IMR-90 (cell line): Measurements from ENCODE around the gene KIAA0232. TPM values are rescaled to one million over a fixed set of nuclear protein-coding genes. Genes with fewer than 3 reads are reported as not detected.

Experiments used
- ATAC-seq: fragments of 200-7000 bp; cut with Tn5 transposase; 2 replicates; pipeline ENCODE4 v1.9.1; 2020; ENCODE audit warnings: low read depth, mild to moderate bottlenecking, moderate library complexity
- BruUV-seq: library from RNA; stranded (reverse); fragments of 400-500 nt; replicated peaks from 2 replicates; lab custom pipeline; 2021; lab: Mats Ljungman, UMichigan
- CTCF ChIA-PET: fragments of 300-600 bp; formaldehyde crosslinking; extraction: SDS; loops from one replicate; lab custom pipeline; 2021; ENCODE audit warnings: antibody characterized with exemption; lab: Yijun Ruan, JAX
- POLR2A ChIA-PET: fragments of 300-600 bp; sonication (Branson Sonifier 250); formaldehyde crosslinking; loops from one replicate; lab custom pipeline; 2022; ENCODE audit warnings: antibody characterized with exemption; ENCODE audit not compliant: unreplicated experiment; lab: Charles Lee
- DNase-seq: peaks from one replicate; pipeline ENCODE4 v3.0.0; 2013
- H2AFZ ChIP-seq: replicated peaks from 2 replicates; pipeline ENCODE3; 2013; ENCODE audit warnings: low read length, mild to moderate bottlenecking; ENCODE audit not compliant: poor library complexity
- H2AK5ac ChIP-seq: 2 replicates; pipeline ENCODE4 v1.6.1; 2013; ENCODE audit warnings: low read depth, low read length, inconsistent platforms
- H2AK9ac ChIP-seq: replicated peaks from 2 replicates; pipeline ENCODE3; 2013; ENCODE audit warnings: mild to moderate bottlenecking, low read depth, low read length, moderate library complexity; ENCODE audit not compliant: poor library complexity
- H2BK120ac ChIP-seq: 2 replicates; pipeline ENCODE4 v1.6.1; 2013; ENCODE audit warnings: low read depth, low read length, inconsistent platforms
- H2BK15ac ChIP-seq: 3 replicates; pipeline ENCODE4 v1.6.1; 2013; ENCODE audit warnings: low read depth, low read length, inconsistent platforms
- H2BK20ac ChIP-seq: 2 replicates; pipeline ENCODE4 v1.6.1; 2013; ENCODE audit warnings: low read depth, mild to moderate bottlenecking, inconsistent platforms, low read length, moderate library complexity
- H2BK5ac ChIP-seq: 2 replicates; pipeline ENCODE4 v1.6.1; 2013; ENCODE audit warnings: mild to moderate bottlenecking, low read depth, low read length, inconsistent platforms; ENCODE audit not compliant: poor library complexity, severe bottlenecking
- H3K14ac ChIP-seq: replicated peaks from 2 replicates; pipeline ENCODE4 v1.6.1; 2013; ENCODE audit warnings: low read depth, low read length, inconsistent platforms
- H3K18ac ChIP-seq: 2 replicates; pipeline ENCODE4 v1.6.1; 2013; ENCODE audit warnings: low read depth, low read length, control low read depth
- H3K23ac ChIP-seq: 2 replicates; pipeline ENCODE4 v1.6.1; 2013; ENCODE audit warnings: low read depth, low read length, inconsistent platforms
- H3K27ac ChIP-seq: 2 replicates; pipeline ENCODE4 v1.5.1; 2013; ENCODE audit warnings: mild to moderate bottlenecking, control low read depth, low read length; ENCODE audit not compliant: insufficient read depth
- H3K27me3 ChIP-seq: 2 replicates; pipeline ENCODE4 v1.6.1; 2013; ENCODE audit warnings: low read length; ENCODE audit not compliant: control insufficient read depth, insufficient read depth
- H3K36me3 ChIP-seq: 2 replicates; pipeline ENCODE4 v1.6.1; 2013; ENCODE audit warnings: low read length, mixed read lengths; ENCODE audit not compliant: control insufficient read depth, insufficient read depth
- H3K4ac ChIP-seq: 2 replicates; pipeline ENCODE4 v1.6.1; 2013; ENCODE audit warnings: low read depth, low read length, inconsistent platforms
- H3K4me1 ChIP-seq: 2 replicates; pipeline ENCODE4 v1.6.1; 2013; ENCODE audit warnings: low read length, mixed read lengths; ENCODE audit not compliant: control insufficient read depth, insufficient read depth
- H3K4me2 ChIP-seq: 2 replicates; pipeline ENCODE4 v1.6.1; 2013; ENCODE audit warnings: low read depth, mild to moderate bottlenecking, control low read depth, low read length, moderate library complexity
- H3K4me3 ChIP-seq: 2 replicates; pipeline ENCODE4 v1.5.1; 2013; ENCODE audit warnings: low read depth, mild to moderate bottlenecking, control low read depth, low read length, moderate library complexity; ENCODE audit not compliant: insufficient read depth
- H3K56ac ChIP-seq: 2 replicates; pipeline ENCODE4 v1.6.1; 2013; ENCODE audit warnings: low read length, inconsistent platforms; ENCODE audit not compliant: insufficient read depth; ENCODE audit errors: extremely low read depth
- H3K79me1 ChIP-seq, 2 experiments: 2 replicates each; pipeline ENCODE4 v1.6.1; 2013; ENCODE audit warnings: low read length in 2 of 2, inconsistent platforms in 1 of 2, low read depth in 1 of 2
- H3K9ac ChIP-seq: 2 replicates; pipeline ENCODE4 v1.6.1; 2013; ENCODE audit warnings: low read depth, low read length, control low read depth
- H3K9me1 ChIP-seq: 2 replicates; pipeline ENCODE4 v1.6.1; 2013; ENCODE audit warnings: low read length, inconsistent platforms; ENCODE audit not compliant: insufficient read depth
- H3K9me3 ChIP-seq: 2 replicates; pipeline ENCODE4 v1.6.1; 2013; ENCODE audit warnings: low read length; ENCODE audit not compliant: control insufficient read depth, insufficient read depth
- H4K20me1 ChIP-seq: 2 replicates; pipeline ENCODE4 v1.6.1; 2013; ENCODE audit warnings: low read length, inconsistent platforms; ENCODE audit not compliant: insufficient read depth
- H4K5ac ChIP-seq: 2 replicates; pipeline ENCODE4 v1.6.1; 2013; ENCODE audit warnings: mild to moderate bottlenecking, low read depth, low read length, control low read depth
- H4K8ac ChIP-seq, 2 experiments: 2 replicates each; pipeline ENCODE4 v1.6.1; 2013; ENCODE audit warnings: low read depth in 2 of 2, low read length in 2 of 2, control low read depth in 1 of 2, inconsistent platforms in 1 of 2
- H4K91ac ChIP-seq: 2 replicates; pipeline ENCODE4 v1.6.1; 2013; ENCODE audit warnings: low read depth, low read length, inconsistent platforms; ENCODE audit not compliant: insufficient read depth
- BHLHE40 ChIP-seq: fragments of 150-350 bp; IDR thresholded peaks from 2 replicates; pipeline ENCODE4 v1.6.1; 2016; ENCODE audit warnings: mild to moderate bottlenecking, low read depth, low read length
- FOS ChIP-seq: fragments of 150-350 bp; IDR thresholded peaks from 2 replicates; pipeline ENCODE4 v1.6.1; 2016; ENCODE audit warnings: low read depth, low read length
- MAZ ChIP-seq: IDR thresholded peaks from 2 replicates; pipeline ENCODE4 v1.6.1; 2012; ENCODE audit warnings: low read depth, mild to moderate bottlenecking, low read length, improper control_type of control experiment, moderate library complexity, borderline replicate concordance
- NFE2L2 ChIP-seq: fragments of 150-350 bp; IDR thresholded peaks from 2 replicates; pipeline ENCODE4 v1.6.1; 2016; ENCODE audit warnings: low read depth, mild to moderate bottlenecking, low read length
- WGBS, 2 experiments: methylation state at CpG; one replicate each; pipeline versions ENCODE4 v1.1.5 to v1.1.7; 2013; ENCODE audit warnings: missing lambda C conversion rate in 2 of 2; ENCODE audit not compliant: insufficient read length in 1 of 2; ENCODE audit errors: extremely low coverage in 2 of 2; 5-methylcytosine and 5-hydroxymethylcytosine counted together
- dilution Hi-C: fragments of 300-500 bp; cut with HindIII; formaldehyde crosslinking; loops from one replicate; pipeline ENCODE4 v1.14.3; 2018; ENCODE audit warnings: low sequenced_read_pairs; ENCODE audit not compliant: unreplicated experiment
- in situ Hi-C: fragments of 300-500 bp; cut with MboI; formaldehyde crosslinking; loops from 3 replicates; pipeline ENCODE4 v1.14.3; 2019; ENCODE audit warnings: low sequenced_read_pairs, inconsistent platforms, mixed read lengths
- intact Hi-C: fragments of 100-400 bp; cut with micrococcal nuclease; formaldehyde crosslinking; loops from 2 replicates; pipeline ENCODE4 v1.10.0; 2022
- polyA plus RNA-seq, 3 experiments: library from polyadenylated mRNA; depleted of rRNA; stranded (reverse); fragments of >200 nt; gene quantifications; 2 replicates each; pipeline ENCODE4 v1.2.3, GENCODE V29; 2012; ENCODE audit warnings: low replicate concordance in 1 of 3
- total RNA-seq: library from RNA; depleted of rRNA; stranded (reverse); fragments of >200 nt; gene quantifications from 2 replicates; pipeline ENCODE4 v1.2.3, GENCODE V29; 2012

The KIAA0232 gene
- total and polyA plus RNA-seq, 2 of the 4 experiments (the other 2 are of a cell fraction) = 6.8 to 19.5 TPM

- Histone ChIP-seq H3K27me3 (peaks cover 28% of the 10 kb centered on the region), H2BK5ac (no peak overlapping the region), H4K5ac (no peak overlapping the region), H3K27ac (no peak overlapping the region), H3K23ac (no peak overlapping the region), H3K14ac (no peak overlapping the region), H2AK5ac (no peak overlapping the region), H3K79me1 (no peaks in the 10 kb centered on the region), H3K4me3 (no peak overlapping the region), H4K20me1 (no peaks in the 10 kb centered on the region), H2BK120ac (no peak overlapping the region), H3K4me1 (no peaks in the 10 kb centered on the region), H3K9me1 (no peaks in the 10 kb centered on the region), H2BK20ac (no peak overlapping the region), H3K9ac (no peak overlapping the region), H3K4me2 (no peak overlapping the region), H4K91ac (no peak overlapping the region), H2AFZ (no peak overlapping the region), H4K8ac (no peak overlapping the region), H2BK15ac (no peak overlapping the region), H3K18ac (no peak overlapping the region), H2AK9ac (no peak overlapping the region), H3K56ac (no peak overlapping the region), H3K4ac (no peak overlapping the region), H3K36me3 (no peaks in the 10 kb centered on the region), H3K9me3 (no peaks in the 10 kb centered on the region)
- in situ Hi-C loops (no loop called here), intact Hi-C loops (no loop called here), dilution Hi-C loops (no loop called here)
- DNase-seq (no peak), ATAC-seq (no peak)
- ChIA-PET POLR2A (no interaction called here), CTCF (no interaction called here)
- TF ChIP-seq FOS (no peak), MAZ (no peak), BHLHE40 (no peak), NFE2L2 (no peak)
- BruUV-seq = no TSS peak
- WGBS, 2 experiments = 86% methylated on average over 3 of the region's 16 CpGs; no CpG with 5 or more reads in 1 of the 2 experiments
These were observed 8.6 kb upstream of the KIAA0232 start for GRCh38 chr4:6773616-6774540.
